HCT116 (cell line): ENCODE data around the gene KHK. TPM values are rescaled to one million over a fixed set of nuclear protein-coding genes. Genes with fewer than 3 reads are reported as not detected.

Experiments used
- ATAC-seq: fragments of 200-7000 bp; cut with Tn5 transposase; 2 replicates; pipeline ENCODE4 v1.9.1; 2020; ENCODE audit warnings: mild to moderate bottlenecking, moderate library complexity
- BruUV-seq: library from RNA; stranded (reverse); fragments of 400-500 nt; replicated peaks from 2 replicates; lab custom pipeline; 2021; lab: Mats Ljungman, UMichigan
- CTCF ChIA-PET: fragments of 300-600 bp; sonication (Branson Sonifier 250); formaldehyde crosslinking; loops from one replicate; lab custom pipeline; 2021; ENCODE audit warnings: antibody characterized with exemption; lab: Charles Lee
- POLR2A ChIA-PET: fragments of 300-600, 350-600 bp; sonication (Branson Sonifier 250); formaldehyde crosslinking; loops from one replicate; lab custom pipeline; 2021; ENCODE audit warnings: antibody characterized with exemption; lab: Charles Lee
- RAD21 ChIA-PET, 2 experiments: fragments of 300-600 bp; sonication (Branson Sonifier 250); formaldehyde crosslinking; loops; one replicate each; lab custom pipeline; 2023; ENCODE audit warnings: low total read pairs in 2 of 2; ENCODE audit not compliant: uncharacterized antibody in 2 of 2, unreplicated experiment in 2 of 2, low non-redundant PET in 1 of 2; lab: Charles Lee
- DNase-seq: peaks from one replicate; pipeline ENCODE4 v3.0.0-alpha.2; 2010; ENCODE audit warnings: low read depth, low spot score
- H2AFZ ChIP-seq: fragments of 200-600 bp; shearing (Covaris generic), sonication (generic); 2 replicates; pipeline ENCODE4 v1.6.1; 2017; ENCODE audit warnings: low read depth, mixed run types, mixed read lengths, antibody characterized with exemption, low read length; ENCODE audit not compliant: poor library complexity, severe bottlenecking
- H3K27ac ChIP-seq: 2 replicates; pipeline ENCODE4 v1.5.1; 2012; ENCODE audit warnings: low read depth, low read length
- H3K27me3 ChIP-seq: fragments of 200-600 bp; sonication (generic); 2 replicates; pipeline ENCODE4 v1.6.1; 2016; ENCODE audit warnings: mixed run types, low read length, mixed read lengths; ENCODE audit not compliant: insufficient read depth
- H3K36me3 ChIP-seq, 2 experiments: fragments of 200-500 bp in 1 of 2; fragments of 200-600 bp in 1 of 2; sonication (Bioruptor generic) in 1 of 2; sonication (generic) in 1 of 2; 2 replicates each; pipeline versions ENCODE4 v1.5.1 to v1.6.1; 2014 to 2016; ENCODE audit warnings: low read length in 2 of 2, inconsistent platforms in 1 of 2, mixed read lengths in 1 of 2, mixed run types in 1 of 2; ENCODE audit not compliant: insufficient read depth in 2 of 2, control insufficient read depth in 1 of 2
- H3K4me1 ChIP-seq, 2 experiments: fragments of 200-600 bp in 1 of 2; sonication (generic) in 1 of 2; 2 replicates each; pipeline versions ENCODE4 v1.5.1 to v1.6.1; 2012 to 2017; ENCODE audit warnings: low read length in 2 of 2, inconsistent platforms in 1 of 2, mild to moderate bottlenecking in 1 of 2, mixed read lengths in 1 of 2, mixed run types in 1 of 2, moderate library complexity in 1 of 2; ENCODE audit not compliant: insufficient read depth in 2 of 2, control insufficient read depth in 1 of 2
- H3K4me2 ChIP-seq: fragments of 200-600 bp; sonication (generic); 2 replicates; pipeline ENCODE4 v1.6.1; 2017; ENCODE audit warnings: mixed run types, low read length, mixed read lengths
- H3K4me3 ChIP-seq, 2 experiments: fragments of 200-600 bp in 1 of 2; sonication (generic) in 1 of 2; replicated peaks in 1 of 2; 2 replicates each; pipeline ENCODE4 v1.5.1; 2011 to 2016; ENCODE audit warnings: low read length in 2 of 2, control low read depth in 1 of 2, low read depth in 1 of 2, mild to moderate bottlenecking in 1 of 2, mixed read lengths in 1 of 2, mixed run types in 1 of 2
- H3K79me2 ChIP-seq: fragments of 200-600 bp; sonication (generic); 2 replicates; pipeline ENCODE4 v1.6.1; 2017; ENCODE audit warnings: mild to moderate bottlenecking, mixed run types, low read length, moderate library complexity, mixed read lengths; ENCODE audit not compliant: insufficient read depth
- H3K9ac ChIP-seq: fragments of 200-600 bp; sonication (generic); 2 replicates; pipeline ENCODE4 v1.6.1; 2016; ENCODE audit warnings: low read length, mixed read lengths
- H3K9me2 ChIP-seq: fragments of 200-600 bp; sonication (generic), shearing (Covaris generic); 2 replicates; pipeline ENCODE4 v1.6.1; 2017; ENCODE audit warnings: mixed run types, mild to moderate bottlenecking, moderate library complexity; ENCODE audit not compliant: insufficient read depth
- H3K9me3 ChIP-seq, 2 experiments: fragments of 200-500 bp in 1 of 2; fragments of 200-600 bp in 1 of 2; sonication (Bioruptor generic) in 1 of 2; sonication (generic) in 1 of 2; 2 replicates each; pipeline ENCODE4 v1.6.1; 2014 to 2017; ENCODE audit warnings: low read length in 2 of 2, mixed read lengths in 2 of 2, inconsistent platforms in 1 of 2, low read depth in 1 of 2, mild to moderate bottlenecking in 1 of 2, mixed run types in 1 of 2, moderate library complexity in 1 of 2; ENCODE audit not compliant: control insufficient read depth in 1 of 2, insufficient read depth in 1 of 2
- H4K20me1 ChIP-seq: fragments of 200-600 bp; sonication (generic), shearing (Covaris generic); 2 replicates; pipeline ENCODE4 v1.6.1; 2017; ENCODE audit warnings: mixed run types, mild to moderate bottlenecking, moderate library complexity; ENCODE audit not compliant: insufficient read depth
- CBX3 ChIP-seq: IDR thresholded peaks from 2 replicates; pipeline ENCODE4 v1.6.1; 2012; ENCODE audit warnings: low read depth
- CEBPB ChIP-seq: IDR thresholded peaks from 2 replicates; pipeline ENCODE4 v1.6.1; 2012; ENCODE audit warnings: low read depth
- CTCF ChIP-seq, 3 experiments: fragments of 200-600 bp in 1 of 3; sonication (generic) in 1 of 3; IDR thresholded peaks in 2 of 3; conservative IDR thresholded peaks in 1 of 3; 2 replicates each; pipeline ENCODE4 v1.5.1; 2012 to 2017; ENCODE audit warnings: low read depth in 2 of 3, low read length in 2 of 3, antibody characterized with exemption in 1 of 3, borderline replicate concordance in 1 of 3, control low read depth in 1 of 3, mild to moderate bottlenecking in 1 of 3, mixed read lengths in 1 of 3, mixed run types in 1 of 3, moderate library complexity in 1 of 3; ENCODE audit not compliant: insufficient read depth in 1 of 3
- EGR1 ChIP-seq: IDR thresholded peaks from 2 replicates; pipeline ENCODE4 v1.6.1; 2012; ENCODE audit warnings: low read depth
- ELF1 ChIP-seq: IDR thresholded peaks from 2 replicates; pipeline ENCODE4 v1.6.1; 2012; ENCODE audit warnings: low read depth, borderline replicate concordance
- EZH2 ChIP-seq: fragments of 200-600 bp; sonication (generic); IDR thresholded peaks from 2 replicates; pipeline ENCODE4 v1.6.1; 2017; ENCODE audit warnings: antibody characterized with exemption, mixed run types
- FOSL1 ChIP-seq: IDR thresholded peaks from 2 replicates; pipeline ENCODE4 v1.6.1; 2012; ENCODE audit warnings: low read depth
- JUND ChIP-seq: IDR thresholded peaks from 2 replicates; pipeline ENCODE4 v1.6.1; 2012
- POLR2A ChIP-seq: IDR thresholded peaks from 2 replicates; pipeline ENCODE4 v1.7.0; 2011; ENCODE audit warnings: borderline replicate concordance; ENCODE audit not compliant: insufficient read depth, insufficient read length; ENCODE audit errors: extremely low read depth
- POLR2AphosphoS5 ChIP-seq: IDR thresholded peaks from 2 replicates; pipeline ENCODE4 v1.6.1; 2011; ENCODE audit warnings: mild to moderate bottlenecking, low read depth, low read length, moderate library complexity
- RAD21 ChIP-seq: IDR thresholded peaks from 2 replicates; pipeline ENCODE4 v1.6.1; 2012; ENCODE audit warnings: low read depth, mild to moderate bottlenecking
- SP1 ChIP-seq: IDR thresholded peaks from 2 replicates; pipeline ENCODE4 v1.6.1; 2012; ENCODE audit warnings: low read depth
- SRF ChIP-seq: IDR thresholded peaks from 2 replicates; pipeline ENCODE4 v1.6.1; 2012; ENCODE audit warnings: low read depth
- TCF7L2 ChIP-seq: IDR thresholded peaks from 2 replicates; pipeline ENCODE4 v1.7.0; 2011; ENCODE audit warnings: borderline replicate concordance, inconsistent platforms; ENCODE audit not compliant: insufficient read depth, insufficient read length; ENCODE audit errors: extremely low read depth
- YY1 ChIP-seq: IDR thresholded peaks from 2 replicates; pipeline ENCODE4 v1.6.1; 2011; ENCODE audit warnings: low read length, low read depth, moderate library complexity, mild to moderate bottlenecking; ENCODE audit not compliant: insufficient replicate concordance; ENCODE audit errors: extremely low read depth
- ZBTB33 ChIP-seq: IDR thresholded peaks from 2 replicates; pipeline ENCODE4 v1.6.1; 2011; ENCODE audit warnings: mild to moderate bottlenecking, low read length, moderate library complexity; ENCODE audit not compliant: insufficient replicate concordance; ENCODE audit errors: extremely low read depth
- ZFX ChIP-seq: fragments of 450-650 bp; IDR thresholded peaks from 2 replicates; pipeline ENCODE4 v1.6.1; 2017
- ZNF274 ChIP-seq: fragments of 200-500 bp; sonication (Bioruptor generic); IDR thresholded peaks from 2 replicates; pipeline ENCODE4 v1.6.1; 2014; ENCODE audit warnings: mild to moderate bottlenecking, low read depth, low read length, inconsistent platforms
- intact Hi-C: fragments of 100-400 bp; cut with micrococcal nuclease; formaldehyde crosslinking; loops from 2 replicates; pipeline ENCODE4 v1.10.0; 2022
- total RNA-seq: library from RNA; stranded (reverse); gene quantifications from one replicate; pipeline ENCODE4 v1.2.1, GENCODE V29; 2021; ENCODE audit not compliant: unreplicated experiment

The KHK gene
- total RNA-seq, 1 experiment from 2014 or later, result 6.7 TPM

- H3K4me2 ChIP-seq, result no peak overlapping the region
- H3K4me3 ChIP-seq, result no peak overlapping the region
- H3K36me3 ChIP-seq, result no peaks in the 10 kb centered on the region
- no peaks in the 10 kb centered on the region for H3K9me3 ChIP-seq
- ChIA-PET CTCF (interaction anchor here (0.8 to 2.6 kb wide), 3 partner anchors 103 to 214 kb away, joined by 5 to 10 read pairs (median 7); no protein-coding TSS in a partner anchor), POLR2A (no interaction called here), RAD21 (no interaction called here)
- H3K4me1 ChIP-seq, result peaks cover 5 to 26% of the 10 kb centered on the region in 2 experiments
- H2AFZ ChIP-seq, result no peak overlapping the region
- intact Hi-C loops, result no loop called here
- BruUV-seq, result no TSS peak
- no peak overlapping the region for H3K9ac ChIP-seq
- no peak overlapping the region for H3K27ac ChIP-seq
- no peaks in the 10 kb centered on the region for H3K9me2 ChIP-seq
- DNase-seq (no peak), ATAC-seq (no peak)
- H4K20me1 ChIP-seq, result no peaks in the 10 kb centered on the region
- H3K79me2 ChIP-seq, result no peaks in the 10 kb centered on the region
- TF ChIP-seq ZFX, result no peak
- no peak for TF ChIP-seq ELF1
- TF ChIP-seq POLR2A, result no peak
- no peak for TF ChIP-seq SRF
- no peak for TF ChIP-seq FOSL1
- no peak for TF ChIP-seq POLR2AphosphoS5
- TF ChIP-seq CBX3, result no peak
- no peak for TF ChIP-seq JUND
- TF ChIP-seq CEBPB, result no peak
- no peak for TF ChIP-seq CTCF (IDR thresholded peaks at IDR 0.05 in 2 of 3, conservative IDR thresholded peaks at IDR 0.05 in 1 of 3; ENCODE audit: borderline replicate concordance in 1 of 3, insufficient read depth in 1 of 3, low read depth in 2 of 3, low read length in 2 of 3)
- no peak for TF ChIP-seq ZBTB33
- no peak for TF ChIP-seq TCF7L2
- no peak for TF ChIP-seq RAD21
- no peak for TF ChIP-seq EZH2
- TF ChIP-seq YY1, result no peak
- no peak for TF ChIP-seq ZNF274
- no peak for TF ChIP-seq SP1
- TF ChIP-seq EGR1, result no peak
- no peaks in the 10 kb centered on the region for H3K27me3 ChIP-seq
Observed at GRCh38 chr2:27088634-27089033, 2.1 kb downstream of the KHK start.
